ENCODE results near the gene ZFTA.
"Not testable (repeated sequence)": the region's sequence is repeated elsewhere in the genome, so short reads cannot be mapped to it uniquely, and the experiment has no call there.

ZFTA gene

DNA sequence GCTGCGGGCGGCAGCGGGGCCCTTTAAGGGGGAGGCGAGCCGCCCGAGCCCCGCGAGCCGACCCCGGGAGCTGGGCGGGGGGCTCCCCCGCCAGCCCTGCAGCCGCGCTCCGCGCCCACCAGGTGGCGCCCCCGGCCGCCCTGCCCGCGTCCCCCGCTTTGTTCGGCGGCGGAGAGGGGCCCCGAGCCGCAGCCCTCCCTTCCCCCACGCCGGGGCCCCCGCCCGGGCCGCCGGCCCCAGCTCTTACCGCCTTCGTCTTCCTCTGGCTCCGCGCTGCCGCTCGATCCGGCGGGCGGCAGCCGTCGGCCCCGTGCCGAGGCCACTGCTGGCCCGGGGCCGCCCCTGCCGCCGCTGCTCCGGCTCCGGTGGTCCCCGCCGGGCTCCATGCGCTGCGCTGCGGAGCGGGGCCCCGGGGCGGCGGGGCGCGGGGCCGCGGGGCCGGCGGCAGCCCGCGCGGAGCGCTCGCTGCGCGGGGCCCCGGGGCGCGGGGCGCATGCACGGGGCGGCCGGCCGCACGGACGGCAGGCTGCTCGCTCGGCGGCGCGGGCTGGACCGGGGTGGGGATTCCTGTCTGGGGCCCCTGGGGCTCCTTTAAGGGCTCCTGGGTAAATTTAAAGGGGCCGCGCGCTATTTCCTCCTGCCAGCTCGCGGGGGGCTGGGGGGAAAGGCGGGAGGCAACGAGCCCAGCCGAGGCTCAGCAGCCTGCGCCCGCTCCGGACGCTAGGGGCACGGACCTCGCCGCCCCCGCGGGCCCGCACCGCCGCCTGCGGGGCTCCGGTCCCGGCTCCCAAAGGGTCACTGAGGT, at the start of gene ZFTA:
TSS of gene ZFTA (minus strand) at position 539 of the 805 bp plus-strand sequence. CDS start at position 386, 153 bp downstream.
- no peak for DNase-seq

DNA sequence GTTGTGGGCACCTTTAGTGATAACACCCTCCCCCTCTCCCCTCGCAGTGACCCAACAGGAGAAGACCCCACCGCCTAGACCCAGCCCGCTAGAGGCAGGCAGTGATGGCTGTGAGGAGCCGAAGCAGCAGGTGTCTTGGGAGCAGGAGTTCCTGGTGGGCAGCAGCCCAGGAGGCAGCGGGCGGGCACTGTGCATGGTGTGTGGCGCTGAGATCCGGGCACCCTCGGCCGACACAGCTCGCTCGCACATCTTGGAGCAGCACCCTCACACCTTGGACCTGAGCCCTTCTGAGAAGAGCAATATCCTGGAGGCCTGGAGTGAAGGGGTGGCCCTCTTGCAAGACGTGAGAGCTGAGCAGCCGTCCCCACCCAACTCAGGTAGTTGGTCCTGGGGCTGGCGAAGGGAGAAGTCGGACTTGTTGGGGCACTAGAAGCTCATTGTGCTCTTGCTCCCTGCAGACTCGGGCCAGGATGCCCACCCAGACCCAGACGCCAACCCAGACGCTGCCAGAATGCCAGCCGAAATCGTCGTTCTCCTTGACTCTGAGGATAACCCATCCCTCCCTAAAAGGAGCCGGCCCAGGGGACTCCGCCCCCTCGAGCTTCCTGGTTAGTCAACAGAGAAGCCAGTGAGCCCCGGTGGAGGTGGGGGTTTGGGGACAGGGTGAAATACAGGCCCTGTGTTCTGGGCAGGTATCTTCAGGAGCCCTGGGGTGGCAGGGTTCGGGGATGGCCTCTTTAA, 49.4 kb upstream of the ZFTA start:
- no peak for DNase-seq

DNA sequence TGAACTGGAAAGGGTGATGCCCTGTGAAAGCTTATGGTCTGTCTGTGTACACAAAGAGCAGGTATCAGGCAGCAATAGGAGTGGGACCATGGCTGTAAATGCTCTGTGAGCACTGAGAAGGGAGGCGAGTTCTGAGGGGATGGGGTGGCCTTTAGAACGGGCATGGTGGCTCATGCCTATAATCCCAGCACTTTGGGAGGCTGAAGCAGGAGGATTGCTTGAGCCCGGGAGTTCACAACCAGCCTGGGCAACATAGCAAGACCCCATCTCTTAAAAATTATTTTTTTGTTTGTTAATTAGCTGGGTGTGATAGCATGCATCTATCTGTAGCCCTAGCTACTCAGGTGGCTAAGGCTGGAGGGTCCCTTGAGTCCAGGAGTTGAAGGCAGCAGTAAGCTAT, 48.2 kb upstream of the ZFTA start:
- DNase-seq, result no peak

DNA sequence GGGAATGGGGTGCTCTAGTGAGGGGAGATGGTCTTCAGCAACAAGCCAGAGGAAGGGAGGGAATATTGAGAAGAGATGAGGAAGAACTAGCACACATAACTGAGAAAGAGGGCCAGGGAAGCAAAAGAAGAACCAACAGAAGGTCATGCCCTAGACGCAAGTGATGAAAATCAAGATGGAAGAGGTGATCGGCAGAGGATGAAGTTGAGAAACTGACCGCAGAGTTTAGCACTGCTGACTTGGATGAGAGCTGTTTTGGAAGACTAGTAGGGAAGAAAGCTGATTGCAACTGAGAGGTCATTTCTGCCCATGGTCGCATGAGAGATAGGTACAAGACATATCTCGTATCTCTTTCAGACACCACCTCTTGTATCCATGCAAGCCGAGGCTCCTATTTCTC, 47.6 kb upstream of the ZFTA start:
- no peak for DNase-seq

DNA sequence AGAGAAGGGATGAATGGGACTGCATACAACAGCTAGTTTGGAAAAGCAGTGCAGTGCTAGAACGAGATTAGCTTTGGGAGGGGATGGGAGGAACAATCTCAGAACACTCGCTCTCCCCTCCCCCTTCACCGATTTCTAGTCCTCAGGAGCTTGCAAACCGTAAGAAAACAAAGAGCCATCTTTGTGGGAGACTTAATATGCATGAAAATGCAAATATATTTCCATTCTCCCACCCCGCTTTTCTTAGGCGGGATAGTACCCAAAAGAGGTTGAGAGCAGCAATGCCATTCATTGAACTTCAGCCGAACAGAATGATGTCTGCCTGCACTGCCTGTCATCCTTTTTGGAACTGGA, 45.8 kb upstream of the ZFTA start:
- DNase-seq, result no peak

DNA sequence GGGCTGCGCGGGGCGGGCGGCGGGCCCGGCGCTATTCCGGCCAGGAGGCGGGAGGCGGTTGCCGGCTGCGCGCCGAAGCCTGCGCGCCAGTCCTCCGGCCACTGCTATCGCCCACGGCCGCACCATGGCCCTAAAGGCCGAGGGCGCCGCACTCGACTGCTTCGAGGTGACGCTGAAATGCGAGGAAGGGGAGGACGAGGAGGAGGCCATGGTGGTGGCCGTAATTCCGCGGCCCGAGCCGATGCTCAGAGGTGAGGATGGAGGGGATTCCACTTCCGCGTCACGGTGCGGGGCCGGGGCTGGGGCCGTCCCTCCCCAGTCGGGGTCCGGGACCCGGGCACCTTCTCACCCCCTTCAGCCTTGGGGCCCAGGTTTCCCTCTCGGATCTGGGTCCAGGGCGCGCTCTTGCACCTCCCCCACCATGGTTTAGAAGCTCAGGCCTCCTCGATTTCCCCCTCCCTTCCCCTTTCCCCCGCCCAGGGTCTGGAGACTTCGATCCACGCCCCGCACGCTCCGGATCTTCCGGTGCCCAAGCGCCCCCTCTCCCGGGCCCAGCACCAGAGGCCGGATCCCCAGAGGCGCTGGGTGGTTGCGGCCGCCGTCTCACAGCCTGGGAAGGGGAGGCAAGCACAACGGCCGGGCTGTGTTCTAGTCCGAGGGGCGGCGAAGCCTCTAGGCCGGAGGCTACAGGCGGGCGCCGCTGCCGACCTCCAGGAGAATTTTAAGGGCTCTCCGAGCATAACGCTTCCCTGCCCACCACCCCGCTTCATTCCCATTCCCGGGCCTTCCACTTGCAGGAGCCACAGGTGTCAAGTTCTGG, 45.2 kb upstream of the ZFTA start:
- no peak for DNase-seq

DNA sequence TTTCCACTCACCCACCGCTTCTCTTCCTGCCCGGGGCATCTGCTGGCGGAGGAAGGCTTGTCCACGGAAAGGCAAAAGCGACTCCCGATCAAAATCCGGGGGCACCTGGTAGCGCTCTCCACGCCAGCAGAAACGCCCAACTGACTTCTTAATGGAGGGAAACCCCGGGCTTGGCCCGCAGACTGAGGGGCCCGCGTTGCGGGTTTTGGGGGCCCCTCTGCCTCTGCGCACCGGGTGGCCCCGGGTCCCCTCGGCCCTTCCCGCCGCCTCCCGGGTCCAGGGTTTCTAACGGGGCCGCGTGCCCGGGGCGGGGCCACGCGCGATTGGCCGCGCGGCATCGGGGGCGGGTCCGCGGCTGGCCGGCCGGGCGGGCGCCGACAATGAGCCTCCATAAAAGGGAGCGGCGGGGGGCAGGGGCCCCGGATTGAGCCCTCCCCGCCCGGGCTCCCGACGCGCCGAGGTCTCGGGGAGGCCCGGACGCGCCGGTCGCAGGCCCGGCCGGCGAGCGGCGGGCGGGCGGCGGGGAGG, 44.5 kb upstream of the ZFTA start, which contains the start of gene SPINDOC:
TSS of gene SPINDOC (plus strand) at position 422 of the 528 bp plus-strand sequence. CDS start 231 bp downstream, outside the sequence.
- DNase-seq, result peak; percentile 13

DNA sequence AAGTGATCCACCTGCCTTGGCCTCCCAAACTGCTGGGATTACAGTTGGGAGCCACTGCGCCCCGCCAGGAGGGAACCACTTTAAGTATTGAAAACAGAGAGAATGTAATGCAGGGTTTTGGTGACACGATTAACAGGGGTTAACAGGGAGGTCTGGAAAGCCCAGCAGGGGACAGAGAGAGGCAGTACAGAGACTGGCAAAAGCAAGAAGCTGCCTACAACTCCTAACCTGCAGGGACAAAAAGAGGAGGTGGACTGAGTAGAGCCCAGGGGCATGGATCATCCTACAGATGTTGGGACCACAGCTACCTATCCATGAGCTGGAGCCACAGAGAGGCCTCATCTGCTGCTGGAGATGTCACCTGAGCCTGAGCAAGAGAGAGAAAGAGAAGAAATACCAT, 42.9 kb upstream of the ZFTA start:
- no peak for DNase-seq

DNA sequence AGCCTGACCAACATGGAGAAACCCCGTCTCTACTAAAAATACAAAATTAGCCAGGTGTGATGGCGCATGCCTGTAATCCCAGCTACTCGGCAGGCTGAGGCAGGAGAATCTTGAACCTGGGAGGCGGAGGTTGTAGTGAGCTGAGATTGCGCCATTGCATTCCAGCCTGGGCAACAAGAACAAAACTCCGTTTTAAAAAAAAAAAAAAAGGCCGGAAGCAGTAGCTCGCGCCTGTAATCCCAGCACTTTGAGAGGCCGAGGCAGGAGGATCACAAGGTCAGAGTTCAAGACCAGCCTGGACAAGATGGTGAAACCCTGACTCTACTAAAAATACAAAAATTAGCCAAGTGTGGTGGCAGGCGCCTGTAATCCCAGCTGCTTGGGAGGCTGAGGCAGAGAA, 41.8 kb upstream of the ZFTA start:
- not testable (repeated sequence) for DNase-seq

DNA sequence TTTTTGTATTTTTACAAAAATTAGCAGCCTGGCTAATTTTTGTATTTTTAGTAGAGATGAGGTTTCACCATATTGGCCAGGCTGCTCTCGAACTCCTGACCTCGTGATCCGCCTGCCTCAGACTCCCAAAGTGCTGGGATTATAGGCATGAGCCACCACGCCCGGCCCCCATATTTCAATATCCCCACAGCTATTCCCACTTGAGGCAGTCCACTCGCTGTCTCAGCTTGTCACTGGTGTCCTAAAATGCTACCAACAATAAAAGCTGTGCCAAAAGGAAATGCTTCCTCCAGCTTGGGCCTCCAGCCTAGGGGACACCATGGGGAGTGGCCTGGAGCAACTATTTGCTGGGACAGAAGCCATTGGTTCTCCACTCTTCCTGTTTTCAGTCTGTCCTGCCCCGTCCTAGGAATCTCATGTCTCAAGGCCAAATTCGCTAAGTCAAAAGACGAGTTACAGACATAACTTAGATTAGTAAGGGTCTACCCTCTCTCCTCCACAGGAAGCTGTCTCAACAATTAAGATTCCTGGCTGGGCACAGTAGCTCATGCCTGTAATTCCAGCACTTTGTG, 37.4 kb upstream of the ZFTA start:
- DNase-seq, result no peak

DNA sequence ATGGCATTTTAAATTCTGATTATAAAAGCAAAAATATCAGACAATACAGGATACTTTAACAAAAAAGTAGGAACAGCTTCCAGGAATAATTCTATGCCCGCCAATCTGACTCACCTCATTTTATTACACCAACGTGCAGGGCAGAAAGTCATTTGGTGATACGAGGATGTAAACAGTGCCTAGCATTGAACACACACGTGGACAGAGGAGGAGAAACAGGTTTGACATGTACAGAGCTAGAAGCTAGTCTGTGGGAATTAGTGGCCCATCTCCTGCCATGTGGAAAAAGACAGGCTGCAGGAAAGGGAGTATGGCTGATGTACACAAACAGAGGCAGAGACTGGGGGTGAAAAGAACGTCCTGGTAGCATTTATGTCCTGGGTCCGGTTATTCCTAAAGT, 35.7 kb upstream of the ZFTA start:
- no peak for DNase-seq

DNA sequence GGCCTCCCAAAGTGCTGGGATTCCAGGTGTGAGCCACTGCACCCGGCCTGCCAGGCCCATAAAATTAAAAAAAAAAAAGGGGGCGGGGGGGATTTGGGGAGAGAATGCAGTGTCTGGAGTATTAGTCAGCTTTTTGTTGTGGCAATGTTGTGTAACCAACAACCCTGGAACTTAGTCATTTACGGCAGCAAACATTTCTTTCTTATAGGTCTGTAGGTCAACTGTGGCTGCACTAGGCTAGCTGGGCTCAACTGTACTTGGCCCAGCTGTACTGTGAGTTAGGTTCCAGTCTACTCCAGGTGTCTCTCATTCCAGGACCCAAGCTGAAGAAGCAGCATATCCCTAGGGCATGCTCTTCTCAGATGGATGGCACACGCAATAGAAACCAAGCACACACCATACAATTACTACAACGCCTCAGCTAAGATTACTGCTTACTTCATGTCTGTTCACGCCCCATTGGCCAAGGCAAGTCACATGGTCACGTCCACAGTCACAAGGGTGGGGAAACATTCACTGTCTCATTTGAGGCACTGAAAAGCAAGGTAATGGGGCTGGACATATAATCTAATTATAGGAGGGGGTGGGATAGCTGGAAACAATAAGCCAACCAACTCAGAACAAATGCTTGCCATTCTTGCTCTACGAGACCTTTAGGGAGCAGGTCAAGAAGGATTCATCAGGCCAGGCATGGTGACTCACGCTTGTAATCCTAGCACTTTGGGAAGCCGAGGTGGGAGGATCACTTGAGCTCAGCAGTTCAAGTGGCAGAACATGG, 34.3 kb upstream of the ZFTA start:
- no peak for DNase-seq

DNA sequence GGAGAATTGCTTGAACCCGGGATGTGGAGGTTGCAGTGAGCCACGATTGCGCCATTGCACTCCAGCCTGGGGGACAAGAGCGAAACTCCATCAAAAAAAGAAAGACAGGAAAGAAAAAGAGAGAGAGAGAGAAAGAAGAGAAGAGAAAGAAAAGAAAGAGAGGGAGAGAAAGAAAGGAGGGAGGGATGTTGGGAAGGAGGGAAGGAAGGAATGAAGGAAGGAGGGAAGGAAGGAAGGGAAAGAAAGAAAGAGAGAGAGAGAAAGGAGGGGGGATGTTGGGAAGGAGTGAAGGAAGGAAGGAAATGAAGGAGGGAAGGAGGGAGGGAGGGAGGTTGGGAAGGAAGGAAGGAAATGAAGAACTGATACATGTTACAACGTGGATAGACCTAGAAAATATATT, 32.3 kb upstream of the ZFTA start:
- no peak for DNase-seq

DNA sequence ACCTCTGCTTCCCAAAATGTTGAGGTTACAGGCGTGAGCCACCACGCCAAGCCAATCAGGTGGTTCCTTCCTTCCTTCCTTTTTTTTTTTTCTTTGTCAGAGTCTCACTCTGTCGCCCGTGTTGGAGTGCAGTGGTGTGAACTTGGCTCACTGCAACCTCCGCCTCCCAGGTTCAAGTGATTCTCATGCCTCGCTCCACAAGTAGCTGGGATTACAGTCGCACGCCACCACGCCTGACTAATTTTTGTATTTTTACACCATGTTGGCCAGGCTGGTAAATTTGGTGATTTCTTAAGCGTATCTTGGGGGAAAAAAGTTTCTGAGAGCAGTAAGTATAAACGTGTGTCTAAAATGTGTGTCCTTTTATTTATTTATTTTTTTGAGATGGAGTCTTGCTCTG, 26.5 kb upstream of the ZFTA start:
- no peak for DNase-seq

DNA sequence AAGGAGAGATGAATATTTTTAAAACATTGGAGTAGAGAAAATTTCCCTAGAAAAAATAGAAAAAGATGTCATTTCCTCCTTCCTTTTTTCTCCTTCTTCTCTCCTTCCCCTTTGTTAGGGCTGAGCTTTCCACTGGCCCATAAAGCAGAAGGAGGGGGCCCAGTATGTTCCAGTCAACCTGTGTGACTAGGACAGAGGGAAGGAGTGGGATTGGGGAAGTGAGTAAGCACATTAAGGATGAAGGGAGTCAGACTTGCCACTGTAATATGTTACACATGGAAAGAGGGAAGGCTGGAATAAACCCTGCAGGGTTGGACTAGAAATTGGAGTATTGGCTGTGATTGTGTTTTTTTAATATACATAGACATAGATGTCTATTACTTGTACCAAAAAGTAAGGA, 24.6 kb upstream of the ZFTA start:
- no peak for DNase-seq

DNA sequence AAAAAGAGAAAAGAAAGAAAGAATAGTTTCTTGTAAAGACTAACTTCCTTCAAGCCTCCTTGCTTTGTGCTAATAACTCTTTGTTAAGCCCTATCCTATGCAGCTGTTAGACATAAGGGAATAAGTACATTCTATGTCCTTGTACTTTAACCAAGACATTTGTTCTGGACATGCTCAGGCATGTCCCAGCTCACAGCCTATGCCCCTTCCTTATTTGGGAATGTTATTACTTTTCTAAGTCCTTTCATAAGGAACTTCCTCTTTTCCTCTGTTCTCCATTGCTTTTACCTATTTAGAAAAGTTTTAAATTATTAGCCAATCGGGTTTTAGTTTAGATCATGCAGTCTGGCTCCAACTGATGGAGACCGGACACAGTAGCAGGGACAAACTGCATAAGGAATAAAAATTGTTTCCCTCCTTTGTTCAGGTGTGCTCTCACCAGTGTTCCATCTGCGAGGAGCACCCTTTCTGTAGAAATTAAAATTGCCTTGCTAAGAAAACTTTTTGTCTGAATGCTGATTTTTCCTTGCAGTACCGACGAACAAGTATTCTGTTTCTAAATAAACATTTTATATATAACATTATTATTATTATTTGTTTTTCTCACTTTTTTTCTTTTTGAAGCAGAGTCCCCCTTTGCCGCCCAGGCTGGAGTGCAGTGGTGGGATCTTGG, 23.1 kb upstream of the ZFTA start:
- no peak for DNase-seq

DNA sequence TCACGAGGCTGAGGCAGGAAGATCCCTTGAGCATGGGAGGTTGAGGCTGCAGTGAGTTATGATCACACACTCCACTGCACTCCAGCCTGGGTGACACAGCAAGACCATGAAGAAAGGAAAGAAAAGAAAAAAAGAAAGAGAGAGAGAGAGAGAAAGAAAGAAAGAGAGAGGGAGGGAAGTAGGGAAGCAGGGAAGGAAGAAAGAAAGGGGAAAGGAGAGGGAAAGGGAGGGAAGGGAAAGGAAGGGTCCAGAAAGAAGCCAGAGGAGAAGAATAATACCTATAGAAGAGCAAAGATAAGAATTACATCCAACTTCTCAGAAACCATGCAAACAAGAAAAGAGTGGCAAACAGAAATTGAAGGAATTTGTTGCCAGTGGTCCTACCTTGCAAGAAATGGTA, 17.2 kb upstream of the ZFTA start:
- no peak for DNase-seq

DNA sequence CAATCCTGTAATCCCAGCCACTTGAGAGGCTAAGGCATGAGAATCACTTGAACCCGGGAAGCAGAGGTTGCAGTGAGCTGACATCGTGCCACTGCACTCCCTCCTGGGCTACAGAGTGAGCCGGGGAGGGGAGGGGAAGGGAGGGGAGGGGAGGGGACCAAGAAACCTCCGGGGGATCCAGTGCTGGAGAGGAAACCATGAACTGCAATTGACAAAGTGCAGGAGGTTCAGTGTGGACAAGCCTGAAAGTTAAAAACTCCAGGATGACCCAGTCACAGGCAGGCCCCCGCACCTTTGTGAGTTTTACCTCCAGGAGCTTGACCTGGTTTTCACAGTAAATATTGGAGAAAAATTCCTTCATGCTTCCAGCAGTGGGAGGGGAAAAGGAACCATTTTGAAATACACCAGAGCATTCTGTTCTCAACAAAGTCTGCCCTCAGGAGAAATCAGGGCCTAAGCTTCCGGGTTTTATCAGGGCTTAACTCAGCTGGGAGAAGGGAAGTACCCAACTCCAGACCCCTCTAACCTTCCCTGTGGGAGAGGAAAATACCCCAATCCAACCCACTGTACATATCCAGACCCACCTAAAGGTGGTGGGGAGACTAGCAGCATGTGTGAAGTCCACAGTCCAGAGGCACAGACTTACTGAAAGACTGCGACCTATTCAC, 15.5 kb upstream of the ZFTA start:
- DNase-seq, result no peak

DNA sequence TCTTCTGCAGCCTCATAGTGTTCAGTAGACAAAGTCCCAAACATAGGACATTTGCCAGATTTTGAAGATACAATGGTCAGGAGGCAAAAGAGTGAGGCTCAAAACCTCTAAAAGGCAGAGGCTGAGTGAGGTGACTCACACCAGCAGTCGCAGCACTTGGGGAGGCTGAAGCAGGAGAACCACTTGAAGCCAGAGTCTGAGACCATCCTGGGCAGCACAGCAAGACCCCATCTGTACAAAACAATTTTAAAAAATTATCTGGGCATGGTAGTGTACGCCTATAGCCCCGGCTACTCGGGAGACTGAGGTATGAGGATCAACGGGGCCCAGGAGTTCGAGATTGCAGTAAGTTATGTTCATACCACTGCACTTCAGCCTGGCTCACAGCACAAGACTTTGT, 14.2 kb upstream of the ZFTA start:
- DNase-seq, result no peak

DNA sequence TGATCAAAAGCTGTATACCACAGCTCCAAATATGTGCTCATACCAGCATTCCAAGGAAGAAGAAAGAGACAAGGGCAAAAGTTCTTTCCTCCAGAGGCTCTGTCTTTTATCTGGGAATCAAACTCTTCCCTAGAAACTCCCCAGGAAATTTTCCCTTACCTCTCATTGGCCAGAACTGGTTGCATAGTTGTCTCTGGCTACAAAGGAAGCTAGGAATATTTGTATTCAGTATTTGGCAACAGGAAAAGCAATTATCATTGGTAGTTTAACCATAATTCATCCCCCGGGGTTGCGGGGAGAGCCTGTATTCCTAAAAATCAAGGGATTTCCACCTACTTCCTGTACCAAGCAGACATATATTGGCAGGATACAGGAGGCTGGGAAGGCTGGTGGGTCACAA, 10.5 kb upstream of the ZFTA start:
- DNase-seq, result no peak

DNA sequence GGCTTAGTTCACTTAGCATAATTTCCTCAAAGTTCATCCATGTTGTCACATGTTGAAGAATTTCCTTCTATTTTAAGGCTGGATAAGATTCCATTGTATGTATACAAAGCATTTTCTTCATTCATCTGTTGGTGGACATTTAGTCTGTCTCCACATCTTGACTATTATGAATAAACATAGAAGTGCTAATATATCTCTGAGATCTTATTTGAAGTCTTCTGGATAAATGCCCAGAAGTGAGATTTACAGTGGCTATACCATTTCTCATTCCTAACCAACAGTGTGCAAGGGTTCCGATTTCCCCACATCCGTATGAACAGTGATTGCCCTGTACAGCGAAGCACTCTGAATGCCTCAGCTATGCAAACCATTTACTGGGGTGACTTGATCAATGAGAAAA, 6.6 kb upstream of the ZFTA start:
- DNase-seq, result no peak

Measured in NCI-H2081 treated with DMSO at 0.1 percent for 48 hours (cell line).